ENCODE measurements around the gene KIF21B.

KIF21B gene

GRCh38 chr1:201017828-201018163 is 5.7 kb downstream of the KIF21B start:
- DNase-seq, result no peak

GRCh38 chr1:201016943-201017827 is 6.3 kb downstream of the KIF21B start:
- DNase-seq, result no peak

GRCh38 chr1:201016211-201016651 is 7.3 kb downstream of the KIF21B start:
- no peak for DNase-seq

GRCh38 chr1:201015551-201016091 is 7.9 kb downstream of the KIF21B start:
- DNase-seq, result no peak

- DNase-seq, result no peak
Observed at GRCh38 chr1:201014816-201015200, 8.7 kb downstream of the KIF21B start.

- DNase-seq, result no peak
Observed at GRCh38 chr1:201013991-201014815, 9.3 kb downstream of the KIF21B start.

GRCh38 chr1:201013031-201013485 is 10.5 kb downstream of the KIF21B start:
- no peak for DNase-seq

- no peak for DNase-seq
Observed at GRCh38 chr1:201011616-201012015, 11.9 kb downstream of the KIF21B start.

- no peak for DNase-seq
Observed at GRCh38 chr1:201009962-201010645, 13.4 kb downstream of the KIF21B start.

GRCh38 chr1:201008666-201009360 is 14.7 kb downstream of the KIF21B start:
- no peak for DNase-seq

GRCh38 chr1:201007481-201007880 is 16.0 kb downstream of the KIF21B start:
- DNase-seq, result no peak

- no peak for DNase-seq
Observed at GRCh38 chr1:201006450-201006849, 17.1 kb downstream of the KIF21B start.

- DNase-seq, result no peak
Observed at GRCh38 chr1:201004732-201005131, 18.8 kb downstream of the KIF21B start.

GRCh38 chr1:201004154-201004553 is 19.4 kb downstream of the KIF21B start:
- no peak for DNase-seq

GRCh38 chr1:201002510-201002909 is 21.0 kb downstream of the KIF21B start:
- no peak for DNase-seq

- no peak for DNase-seq
Observed at GRCh38 chr1:201001962-201002361, 21.6 kb downstream of the KIF21B start.

- DNase-seq, result no peak
Observed at GRCh38 chr1:201000391-201000790, 23.1 kb downstream of the KIF21B start.

GRCh38 chr1:200999667-201000066 is 23.8 kb downstream of the KIF21B start:
- no peak for DNase-seq

GRCh38 chr1:200998323-200998722 is 25.2 kb downstream of the KIF21B start:
- no peak for DNase-seq

- no peak for DNase-seq
Observed at GRCh38 chr1:200992382-200993048, 31.0 kb downstream of the KIF21B start.

- no peak for DNase-seq
Observed at GRCh38 chr1:200991097-200991614, 32.4 kb downstream of the KIF21B start.

GRCh38 chr1:200990114-200990513 is 33.4 kb downstream of the KIF21B start:
- no peak for DNase-seq

Data from activated CD4-positive, alpha-beta T cell treated with anti-CD3 and anti-CD28 coated beads for 4 hours (primary cell).